Islet of Langerhans (tissue), 1 donor: Measurements from ENCODE around the gene EDIL3.
"Not testable (repeated sequence)": the region's sequence is repeated elsewhere in the genome, so short reads cannot be mapped to it uniquely, and the experiment has no call there.

Experiments used
- FAIRE-seq: peaks from one replicate; lab custom pipeline; 2011; peaks lifted over from hg19 to GRCh38; lab: Jason Lieb, UNC

EDIL3 gene

DNA sequence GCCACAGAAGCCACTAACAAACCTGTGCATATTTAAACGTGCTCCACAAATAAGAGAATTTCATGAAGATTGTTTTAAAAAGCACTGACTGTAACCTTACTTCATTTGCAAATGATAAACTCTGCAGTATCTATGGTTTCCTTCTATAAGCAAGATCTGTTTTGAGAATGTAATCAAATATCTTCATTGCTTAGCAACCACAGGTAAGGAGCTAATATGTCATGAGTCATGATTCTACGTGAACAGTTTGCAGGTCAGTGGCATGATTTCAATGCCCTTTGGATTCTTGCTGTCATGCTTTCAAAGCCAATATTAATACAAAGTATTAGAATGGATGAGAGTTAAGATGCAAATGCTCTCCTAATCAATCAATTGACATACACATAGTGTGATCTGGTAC, 325.0 kb downstream of the EDIL3 start:
- FAIRE-seq = peak; percentile 97

DNA sequence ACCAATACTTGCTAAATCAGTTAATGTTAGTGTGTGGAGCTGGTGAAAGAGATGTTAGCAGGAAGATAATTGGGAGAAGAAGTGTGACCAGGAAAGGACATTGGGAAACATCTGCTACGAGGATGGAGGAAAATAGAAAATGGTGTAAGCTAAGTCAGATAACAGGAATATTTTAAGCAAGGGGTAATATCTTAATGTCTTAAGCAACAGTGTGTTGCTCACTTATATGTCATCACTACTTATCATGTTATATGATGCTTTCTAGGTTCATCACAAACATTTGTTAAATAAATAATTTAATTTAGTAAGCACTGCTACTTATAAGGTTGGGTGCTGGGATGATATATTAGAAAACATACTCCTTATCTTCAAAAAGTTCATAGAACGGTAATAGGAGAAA, 326.1 kb downstream of the EDIL3 start:
- no peak for FAIRE-seq

DNA sequence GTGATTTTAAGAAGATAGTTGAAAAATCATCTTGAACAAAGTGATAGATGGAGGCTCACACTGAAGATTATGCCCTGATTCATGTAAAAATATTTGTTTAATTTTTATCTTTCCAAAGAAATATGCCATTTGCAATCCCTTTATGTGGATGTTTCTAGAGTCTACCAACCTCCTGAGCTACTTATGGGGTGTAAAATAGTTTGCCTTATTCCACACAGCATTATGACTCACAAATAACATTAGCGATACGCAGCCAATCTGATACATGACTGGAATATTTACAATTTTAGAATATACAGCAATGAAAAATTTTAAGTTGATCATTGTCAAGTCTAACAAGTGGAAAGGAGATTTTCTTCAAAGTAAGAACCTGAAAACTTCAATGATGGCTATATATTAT, 327.5 kb downstream of the EDIL3 start:
- no peak for FAIRE-seq

DNA sequence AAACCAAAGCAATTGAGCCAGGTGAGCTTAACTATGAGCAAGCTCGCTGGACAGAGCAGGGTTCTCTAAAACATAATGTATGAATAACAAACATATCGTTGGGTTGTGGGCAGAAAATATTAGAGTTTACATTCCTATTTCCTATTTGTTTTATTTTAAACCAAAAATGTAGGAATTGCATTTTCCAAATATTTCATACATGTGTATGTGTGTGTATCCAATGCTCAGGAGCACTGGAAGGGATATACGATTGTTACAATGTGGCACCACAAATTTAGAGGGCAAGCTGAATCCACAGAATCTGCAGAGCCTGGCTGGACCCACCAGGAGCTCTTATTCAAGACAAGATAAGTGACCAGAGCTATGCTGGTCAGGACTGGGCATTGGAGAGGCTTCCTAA, 338.7 kb downstream of the EDIL3 start:
- no peak for FAIRE-seq

DNA sequence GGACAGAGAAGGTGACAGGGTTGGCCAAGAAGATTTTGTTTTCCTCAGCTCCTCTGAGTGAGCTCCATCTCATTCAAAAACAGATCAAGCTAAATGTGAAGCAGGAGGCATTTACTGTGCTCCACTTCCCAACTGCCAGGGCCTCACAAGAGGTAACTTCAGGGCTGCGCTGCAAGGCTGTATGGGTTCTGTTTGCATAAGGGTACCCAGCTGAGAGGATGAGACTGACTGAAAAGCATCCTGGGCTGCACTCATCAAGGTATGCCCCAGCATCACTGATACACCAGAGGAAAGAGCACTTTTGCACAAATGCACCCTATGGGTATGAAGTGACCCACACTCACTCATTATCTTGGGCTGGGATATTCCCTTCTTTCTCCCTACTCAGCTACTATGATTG, 347.8 kb downstream of the EDIL3 start:
- no peak for FAIRE-seq

DNA sequence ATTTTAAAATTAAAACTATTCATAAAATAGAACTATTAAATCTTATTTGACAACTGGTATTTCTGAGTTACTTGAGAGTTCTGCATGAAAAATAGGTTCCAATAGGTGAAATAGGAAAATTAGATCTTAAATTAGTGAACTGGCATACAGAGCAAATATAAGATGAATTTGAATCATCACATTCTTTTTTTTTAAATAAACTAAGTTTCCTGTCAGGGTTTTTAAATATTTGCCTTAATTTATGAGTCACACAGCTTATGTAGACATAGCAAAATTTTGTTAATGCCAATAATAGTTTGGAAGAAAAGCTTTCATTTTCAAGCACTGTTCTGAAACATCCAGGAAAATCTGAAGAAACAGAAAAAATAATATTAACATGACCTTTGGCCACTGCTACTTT, 352.4 kb downstream of the EDIL3 start:
- FAIRE-seq = no peak

DNA sequence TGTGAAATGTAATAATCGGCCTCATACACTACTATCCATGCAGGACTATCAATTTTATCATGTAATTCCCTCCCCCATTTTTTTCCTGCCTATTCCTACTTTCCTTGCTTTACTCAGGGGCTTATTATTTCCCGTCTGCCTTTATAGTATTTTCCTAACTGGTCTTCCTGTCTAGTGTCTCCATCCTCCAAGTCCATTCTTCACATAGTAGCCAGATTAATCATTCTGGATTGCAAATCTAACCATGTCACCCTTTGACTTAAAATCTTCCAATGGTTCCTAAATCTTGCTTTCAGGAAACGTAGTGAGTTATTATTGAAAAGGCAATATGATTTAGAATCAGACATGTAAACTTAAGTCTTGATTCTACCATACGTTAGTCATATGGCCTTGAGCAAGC, 356.6 kb downstream of the EDIL3 start:
- FAIRE-seq = no peak

DNA sequence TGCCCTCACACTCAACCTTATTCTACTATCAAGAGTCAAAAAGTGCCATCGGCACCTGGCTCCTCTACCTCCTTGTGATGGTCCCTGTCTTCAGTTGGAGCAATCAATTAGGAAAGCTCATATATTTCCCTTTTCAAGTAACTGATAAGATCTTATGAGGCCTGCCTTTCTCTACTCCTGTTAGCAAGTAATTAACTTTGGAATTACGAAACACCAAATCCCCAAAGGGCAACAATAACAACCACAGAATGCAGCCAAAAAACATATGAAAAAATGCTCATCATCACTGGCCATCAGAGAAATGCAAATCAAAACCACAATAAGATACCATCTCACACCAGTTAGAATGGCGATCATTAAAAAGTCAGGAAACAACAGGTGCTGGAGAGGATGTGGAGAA, 366.2 kb downstream of the EDIL3 start:
- not testable (repeated sequence) for FAIRE-seq

DNA sequence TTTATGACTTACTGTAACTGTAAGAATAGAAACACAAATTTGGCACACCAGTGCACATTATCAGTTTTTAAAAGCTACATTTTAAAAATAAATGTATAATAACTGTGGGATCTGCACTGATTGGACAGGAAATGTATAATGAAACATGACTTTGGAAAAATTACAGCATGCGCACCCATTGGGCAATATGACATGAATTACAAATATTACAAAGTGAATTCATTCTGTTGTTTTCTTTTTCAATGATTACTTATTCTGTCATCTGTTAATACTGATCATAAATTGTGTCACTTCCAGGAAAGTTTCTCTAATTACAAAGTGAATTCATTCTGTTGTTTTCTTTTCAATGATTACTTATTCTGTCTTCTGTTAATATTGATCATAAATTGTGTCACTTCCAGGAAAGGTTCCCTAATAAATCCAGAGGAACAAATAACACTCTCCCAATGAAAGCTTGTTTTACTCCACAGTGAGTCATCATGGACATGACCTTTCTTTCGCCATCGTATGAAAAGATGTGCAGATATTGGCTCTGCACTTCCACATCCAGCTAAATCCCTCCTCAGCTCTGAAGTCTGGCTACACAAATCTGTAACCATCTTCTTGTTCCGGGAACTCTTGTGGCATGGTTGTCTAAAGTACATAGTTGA, 367.0 kb downstream of the EDIL3 start:
- FAIRE-seq = no peak

DNA sequence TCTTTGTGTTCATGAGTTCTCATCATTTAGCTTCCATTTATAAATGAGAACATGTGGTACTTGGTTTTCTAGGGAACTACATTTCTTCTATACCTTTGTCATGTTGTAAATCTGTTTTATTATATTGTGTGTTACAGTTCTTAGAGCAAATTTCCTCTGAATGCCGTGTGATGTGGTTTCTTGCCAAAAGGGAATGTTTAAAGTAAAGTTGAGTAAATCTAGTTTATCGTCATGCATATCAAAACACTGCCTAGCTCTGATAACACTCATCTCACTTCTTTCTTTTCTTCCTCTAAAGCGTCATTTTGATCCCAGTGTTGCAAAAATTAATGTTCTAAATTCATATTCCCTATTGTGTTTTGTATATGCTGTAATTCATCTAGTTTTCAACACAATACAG, 368.6 kb downstream of the EDIL3 start:
- FAIRE-seq = no peak

DNA sequence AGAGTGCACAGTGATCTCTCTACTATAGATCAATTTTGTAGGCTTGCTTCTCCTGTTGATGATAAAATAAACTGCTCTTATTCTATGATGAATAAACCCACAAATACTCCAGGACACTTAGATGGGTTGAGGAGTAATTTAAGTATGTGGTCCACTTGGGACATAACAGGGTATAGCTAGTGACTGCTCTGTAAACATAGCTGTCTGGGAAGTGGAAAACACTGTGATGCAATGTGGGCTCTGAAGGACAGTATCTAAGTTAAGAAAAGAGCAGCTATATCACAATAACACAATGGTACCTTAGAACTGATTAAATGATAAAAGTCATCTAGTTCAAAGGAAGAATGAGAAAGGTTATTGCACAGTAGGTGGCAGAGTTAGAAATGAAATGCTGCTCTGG, 369.7 kb downstream of the EDIL3 start:
- no peak for FAIRE-seq

DNA sequence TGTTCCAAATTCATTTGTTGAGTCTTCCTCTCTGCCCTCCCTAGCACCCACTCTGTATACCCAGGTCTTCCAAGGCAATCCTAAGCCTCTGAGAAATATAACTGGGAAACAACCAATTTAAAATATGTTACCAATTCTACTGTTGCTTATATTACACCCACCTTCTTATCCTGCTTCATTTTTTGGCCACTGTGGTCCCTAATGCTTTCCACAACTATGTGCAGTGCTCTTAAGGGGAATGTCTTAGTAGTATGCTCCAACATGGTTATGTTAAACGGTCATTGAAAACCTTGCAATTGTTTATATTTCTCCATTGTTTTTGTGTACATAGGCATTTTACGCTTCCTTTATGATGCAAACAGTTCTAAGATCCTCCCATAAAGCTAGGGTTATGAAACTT, 390.9 kb downstream of the EDIL3 start:
- FAIRE-seq = no peak

DNA sequence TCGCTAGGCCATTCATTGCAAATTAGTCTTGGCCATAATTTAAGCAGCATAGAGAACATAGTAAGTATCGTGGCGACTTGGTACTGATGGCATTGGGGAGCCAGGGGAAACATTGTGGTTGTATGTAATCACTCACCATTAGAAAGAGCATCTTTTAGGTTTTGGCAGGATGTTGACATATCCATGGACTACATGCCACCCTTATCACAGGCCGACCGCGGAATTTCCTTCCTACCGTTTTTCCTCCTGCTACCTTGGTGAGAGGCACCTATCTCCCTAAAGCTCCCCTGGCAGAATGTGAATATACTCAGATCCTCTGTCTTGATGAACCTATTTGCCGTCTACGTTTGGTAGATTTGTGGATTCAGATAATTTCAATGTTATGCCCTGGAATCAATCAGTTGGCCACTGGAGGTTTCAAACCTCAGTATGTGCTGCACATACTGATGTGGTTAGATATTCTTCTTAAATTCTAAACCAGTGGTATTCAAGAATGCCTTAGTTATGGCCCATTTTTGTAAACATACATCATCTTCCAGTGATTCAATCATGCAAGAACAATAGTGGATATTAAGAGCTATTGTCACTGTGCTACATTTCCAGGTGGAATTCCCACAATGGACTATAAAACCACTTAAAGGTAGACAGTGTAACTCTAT, 393.0 kb downstream of the EDIL3 start:
- no peak for FAIRE-seq

DNA sequence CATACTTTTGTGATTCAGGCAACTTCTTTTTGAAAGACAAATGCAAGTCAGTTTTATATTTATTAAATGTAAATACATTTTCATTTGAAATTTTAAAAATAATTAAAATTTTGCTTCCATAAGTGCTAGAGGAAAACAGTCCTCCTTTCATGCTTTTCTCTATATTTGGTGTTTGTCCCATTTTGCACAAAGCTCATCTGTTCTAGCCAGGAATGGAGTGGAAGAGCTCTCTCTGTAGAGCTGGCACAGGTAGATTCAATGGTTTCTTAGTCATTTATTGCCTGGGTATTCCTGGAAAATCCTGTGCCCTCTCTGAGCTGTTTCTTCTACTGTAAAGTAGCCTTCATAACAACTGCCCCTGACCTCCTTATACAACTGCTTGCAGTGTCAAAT, 396.4 kb downstream of the EDIL3 start:
- no peak for FAIRE-seq

DNA sequence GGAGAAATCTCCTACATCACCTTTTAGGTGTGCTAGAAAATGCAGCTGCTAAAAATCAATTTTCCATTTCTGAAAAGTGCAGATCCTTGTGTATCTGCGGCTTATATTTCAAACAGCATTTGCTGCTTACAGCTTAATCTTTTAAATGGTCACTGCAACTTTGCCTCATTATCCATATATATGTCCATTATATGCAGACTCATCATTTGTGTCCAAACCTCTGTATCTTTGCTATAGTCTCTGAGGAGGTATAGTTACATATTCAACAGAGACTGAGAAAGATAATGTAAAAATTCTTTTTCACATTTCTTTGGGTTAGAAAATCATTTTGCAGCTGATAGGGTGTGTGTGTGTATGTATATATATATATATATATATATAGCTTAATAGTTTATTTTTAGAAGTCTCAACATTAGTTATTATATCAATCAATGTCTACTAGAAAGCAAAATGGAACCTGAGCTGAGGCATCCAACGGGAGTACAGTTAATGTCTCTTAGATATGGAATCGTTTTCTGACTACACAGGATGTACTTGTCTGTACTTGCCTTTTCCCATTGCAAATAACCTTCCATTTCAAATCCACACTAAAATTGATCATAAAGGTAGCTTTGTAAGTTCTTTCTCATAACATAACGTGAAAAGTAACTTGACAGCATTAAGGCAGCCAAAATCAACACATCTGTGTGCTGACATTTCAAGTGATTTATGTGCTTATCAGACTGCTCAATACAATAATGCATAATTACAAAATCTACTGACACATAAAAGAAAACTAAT, 397.0 kb downstream of the EDIL3 start:
- FAIRE-seq = peak; percentile 51

DNA sequence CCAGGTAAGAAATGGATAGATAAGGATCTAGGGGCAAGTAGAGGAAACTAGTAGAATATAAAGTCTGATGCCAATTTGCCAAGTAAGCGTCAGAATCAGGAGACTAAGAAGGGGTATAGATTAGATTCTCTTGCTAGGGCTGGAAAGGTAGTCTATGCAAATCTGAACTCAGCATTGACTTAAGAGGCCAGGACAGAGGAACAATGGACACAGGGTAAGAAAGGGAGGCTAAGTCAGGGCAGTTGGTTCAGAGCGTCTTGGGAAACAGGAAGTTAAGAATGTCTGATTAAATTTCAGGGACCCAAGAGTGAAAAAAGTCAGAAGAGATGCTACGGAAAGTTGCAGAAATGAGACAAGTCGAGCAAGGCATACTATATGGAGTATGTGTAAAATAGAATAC, 400.8 kb downstream of the EDIL3 start:
- FAIRE-seq = no peak

DNA sequence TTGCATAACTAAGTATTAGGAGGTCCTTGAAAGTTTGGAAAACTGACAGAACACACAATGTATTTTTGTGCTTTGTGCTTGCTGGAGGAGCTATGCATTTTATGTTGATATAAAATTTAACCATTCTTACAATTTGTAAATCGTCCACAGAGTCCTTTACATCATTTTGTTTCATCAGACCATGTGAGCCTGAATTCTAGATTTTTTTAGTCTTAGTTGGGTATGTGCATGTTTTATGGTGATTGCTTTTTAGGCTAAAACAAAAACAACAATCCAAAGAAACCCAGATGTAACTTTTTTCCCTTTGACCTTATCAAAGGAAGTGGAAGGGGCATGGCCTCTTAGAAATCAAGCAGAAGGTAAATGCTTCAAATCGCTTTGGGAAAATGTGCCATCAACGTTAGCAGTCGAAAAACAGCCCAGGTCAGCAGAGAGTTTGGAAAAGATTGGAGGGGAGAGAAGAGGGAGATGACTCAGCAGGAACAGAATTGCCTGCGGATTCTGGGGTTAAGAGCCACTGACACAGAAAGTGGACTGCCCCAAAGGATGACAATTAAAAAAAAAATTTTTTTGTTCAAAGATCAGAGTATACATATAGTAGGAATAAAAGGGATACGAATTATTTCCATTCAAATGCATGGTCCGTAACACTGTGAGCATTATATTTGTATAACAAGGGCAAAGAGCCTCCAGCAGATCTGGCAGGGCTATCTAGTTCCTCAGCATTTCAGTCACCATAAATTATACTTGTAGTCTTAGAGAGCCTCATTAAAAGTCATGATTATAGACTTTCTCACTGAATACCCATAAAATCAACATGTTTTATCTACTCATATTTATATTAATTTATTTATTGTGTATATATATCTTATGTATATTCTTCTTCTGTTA, 410.5 kb downstream of the EDIL3 start:
- no peak for FAIRE-seq

DNA sequence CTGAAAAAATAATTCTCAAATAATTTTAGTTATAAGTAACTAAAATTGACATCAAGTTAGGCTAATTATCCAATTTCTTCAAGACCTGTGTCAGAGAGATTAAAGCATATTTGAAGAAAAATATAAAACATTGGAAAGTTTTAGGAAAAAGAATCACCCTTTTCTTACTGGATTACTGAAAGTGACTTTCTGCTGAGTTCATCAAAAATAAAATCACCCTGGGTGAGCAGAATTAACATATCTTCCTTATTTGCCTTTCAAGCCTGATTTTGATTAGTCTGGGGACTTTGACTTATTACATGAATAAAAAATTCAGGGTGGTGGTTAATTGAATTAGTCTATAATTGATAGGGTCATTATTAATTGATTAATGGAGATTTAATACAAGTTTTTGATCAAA, 411.8 kb downstream of the EDIL3 start:
- FAIRE-seq = peak; percentile 45

DNA sequence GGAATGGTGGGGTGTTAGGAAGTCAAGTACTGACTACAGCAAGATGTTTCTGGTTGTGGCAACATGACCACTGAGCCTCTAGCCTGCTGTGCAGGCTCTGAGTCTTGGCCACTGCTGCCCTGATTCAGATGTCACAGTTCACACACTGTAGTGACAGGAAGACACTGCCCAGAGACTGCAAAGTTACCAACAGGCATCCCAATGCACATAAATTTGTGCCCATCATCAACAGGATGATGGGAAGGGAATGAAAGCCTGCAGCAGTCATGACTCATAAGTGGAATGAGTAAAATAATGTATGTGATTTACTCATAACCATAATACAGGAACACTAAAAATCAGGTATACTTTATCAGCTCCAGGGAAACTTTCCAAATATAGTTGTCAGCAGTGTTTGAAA, 412.4 kb downstream of the EDIL3 start:
- FAIRE-seq = no peak

DNA sequence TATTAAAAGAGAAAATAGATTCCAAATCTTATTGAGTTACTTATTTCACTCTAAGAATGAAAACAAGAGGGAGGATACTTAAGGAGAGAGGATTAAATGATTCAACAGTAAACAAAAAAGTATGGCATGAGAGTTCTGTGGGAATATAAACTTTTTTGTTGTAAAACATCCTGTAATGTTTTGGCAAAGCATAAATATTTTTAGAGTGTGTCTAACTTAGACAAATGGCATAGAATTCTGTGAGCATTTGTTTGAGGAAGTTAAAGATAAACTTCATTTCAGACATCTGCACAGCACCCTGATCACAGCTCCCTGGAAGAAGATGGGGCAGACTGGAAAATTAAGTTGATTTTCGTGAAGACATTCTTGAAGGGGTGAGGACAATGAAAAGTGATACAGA, 417.3 kb downstream of the EDIL3 start:
- FAIRE-seq = no peak

DNA sequence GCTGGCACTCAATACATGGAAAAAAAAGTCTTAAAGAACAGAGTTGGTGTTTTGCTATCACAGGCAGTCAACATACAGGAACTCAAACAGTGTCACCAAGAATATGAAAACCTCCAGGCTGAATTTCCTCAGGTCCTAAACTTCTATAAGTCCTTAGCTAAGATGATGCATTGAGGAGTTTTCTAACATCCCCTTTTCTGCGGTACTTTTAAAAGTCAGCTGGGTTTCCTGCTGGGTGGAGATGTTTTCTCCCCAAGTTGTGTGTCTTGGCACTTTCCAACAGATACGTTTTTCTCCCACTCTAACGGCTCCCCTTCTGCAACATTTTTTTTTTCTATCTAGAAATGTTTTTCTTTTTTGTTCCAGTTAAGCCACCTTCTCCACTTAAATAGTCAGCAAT, 419.2 kb downstream of the EDIL3 start:
- FAIRE-seq = no peak

DNA sequence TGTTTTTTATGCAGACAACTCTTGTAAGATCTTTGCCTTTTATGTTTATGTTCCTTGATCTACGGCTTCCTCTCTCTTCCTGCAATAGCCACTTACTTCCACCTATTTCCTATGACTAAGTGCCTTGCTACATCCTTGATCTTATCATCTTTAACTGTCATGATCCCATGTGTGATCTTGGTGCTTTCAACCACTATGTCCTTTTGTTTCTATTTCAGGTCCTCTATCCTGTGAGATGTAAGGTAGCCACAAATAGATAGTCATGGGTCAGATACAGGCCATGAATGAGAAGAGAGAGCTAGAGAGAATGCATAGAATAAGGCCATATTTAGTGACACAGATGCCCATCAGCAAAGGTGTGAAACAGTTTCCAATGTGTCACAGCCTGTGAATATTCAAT, 420.4 kb downstream of the EDIL3 start:
- FAIRE-seq = no peak

DNA sequence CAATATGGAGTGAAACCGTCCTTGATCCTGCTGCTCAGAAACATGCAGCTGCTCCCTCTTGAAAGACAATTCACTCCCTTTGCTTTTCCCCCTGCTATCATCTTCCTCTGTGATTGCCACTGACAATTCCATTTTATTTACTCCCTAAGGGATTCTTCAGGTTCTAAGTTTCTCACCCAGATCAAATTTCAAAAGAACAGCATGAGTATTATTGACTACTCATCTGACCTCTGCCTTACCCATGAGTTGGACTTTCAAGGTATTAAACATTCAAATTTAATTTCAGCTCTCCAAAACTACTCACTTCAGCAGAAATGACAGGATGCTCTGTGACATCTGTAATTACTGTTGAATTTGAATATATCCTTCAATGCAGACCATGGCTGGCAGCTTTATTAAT, 427.5 kb downstream of the EDIL3 start:
- no peak for FAIRE-seq
